Measurements from ENCODE around the gene SMPD2.

Gene SMPD2

DNA sequence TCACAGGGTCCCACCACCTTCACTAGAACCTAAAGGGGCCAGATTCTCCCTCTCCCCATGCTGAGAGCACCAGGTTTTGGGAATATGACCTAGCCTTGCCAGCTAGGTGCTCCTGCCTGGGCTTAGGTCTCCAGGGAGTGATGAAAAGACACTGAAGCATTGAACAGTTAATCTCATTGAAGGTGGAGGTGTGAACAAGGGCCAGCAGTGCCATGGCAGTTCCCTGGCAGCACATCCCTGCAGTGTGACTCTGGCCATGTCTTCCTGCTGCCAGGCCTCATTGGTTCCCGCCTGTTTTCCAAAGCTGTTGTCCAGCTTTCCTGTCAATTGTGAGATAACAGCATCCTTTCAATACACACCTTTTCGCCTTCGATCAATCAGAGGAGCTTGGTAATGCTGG lies 11.0 kb upstream of the SMPD2 start:
- in situ Hi-C loops (cut with HindIII; ENCODE audit: low pct_unique_long_range_greater_than_20kb, low sequenced_read_pairs), result no loop called here
- no peak for TF ChIP-seq JUND (IDR thresholded peaks at IDR 0.05; ENCODE audit: low read depth)
- DNase-seq (ENCODE audit: low read depth in 1 of 2, low spot score in 1 of 2), result no peak

DNA sequence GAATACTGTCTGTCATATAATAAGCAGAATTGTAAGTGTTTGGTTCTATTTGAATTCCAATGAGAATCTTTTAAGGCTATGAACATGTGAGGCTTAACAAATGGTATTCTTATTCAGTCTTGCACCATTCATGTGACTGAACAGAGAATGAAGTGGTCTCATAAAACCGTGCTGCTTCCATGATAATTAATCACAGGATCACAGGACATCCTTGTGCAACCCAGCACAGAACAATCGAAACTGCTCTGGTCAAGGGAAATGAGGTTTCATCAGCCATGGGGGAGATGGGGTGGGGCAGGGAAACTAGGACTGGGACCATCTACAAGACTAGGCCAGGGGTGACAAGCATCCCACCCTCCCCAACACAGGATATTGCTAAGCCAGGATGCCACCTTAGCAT lies 6.1 kb upstream of the SMPD2 start:
- no peak for TF ChIP-seq JUND (IDR thresholded peaks at IDR 0.05; ENCODE audit: low read depth)
- no peak for DNase-seq (ENCODE audit: low read depth in 1 of 2, low spot score in 1 of 2)

GRCh38 chr6:109436041-109436440 lies 4.5 kb upstream of the SMPD2 start:
- no peak for TF ChIP-seq JUND (IDR thresholded peaks at IDR 0.05; ENCODE audit: low read depth)
- DNase-seq (ENCODE audit: low read depth in 1 of 2, low spot score in 1 of 2), result no peak
- in situ Hi-C loops (cut with HindIII; ENCODE audit: low pct_unique_long_range_greater_than_20kb, low sequenced_read_pairs), result no loop called here

More for the DNA sequence above, 6.1 kb upstream of the SMPD2 start:
- in situ Hi-C loops (cut with HindIII; ENCODE audit: low pct_unique_long_range_greater_than_20kb, low sequenced_read_pairs), result no loop called here

DNA sequence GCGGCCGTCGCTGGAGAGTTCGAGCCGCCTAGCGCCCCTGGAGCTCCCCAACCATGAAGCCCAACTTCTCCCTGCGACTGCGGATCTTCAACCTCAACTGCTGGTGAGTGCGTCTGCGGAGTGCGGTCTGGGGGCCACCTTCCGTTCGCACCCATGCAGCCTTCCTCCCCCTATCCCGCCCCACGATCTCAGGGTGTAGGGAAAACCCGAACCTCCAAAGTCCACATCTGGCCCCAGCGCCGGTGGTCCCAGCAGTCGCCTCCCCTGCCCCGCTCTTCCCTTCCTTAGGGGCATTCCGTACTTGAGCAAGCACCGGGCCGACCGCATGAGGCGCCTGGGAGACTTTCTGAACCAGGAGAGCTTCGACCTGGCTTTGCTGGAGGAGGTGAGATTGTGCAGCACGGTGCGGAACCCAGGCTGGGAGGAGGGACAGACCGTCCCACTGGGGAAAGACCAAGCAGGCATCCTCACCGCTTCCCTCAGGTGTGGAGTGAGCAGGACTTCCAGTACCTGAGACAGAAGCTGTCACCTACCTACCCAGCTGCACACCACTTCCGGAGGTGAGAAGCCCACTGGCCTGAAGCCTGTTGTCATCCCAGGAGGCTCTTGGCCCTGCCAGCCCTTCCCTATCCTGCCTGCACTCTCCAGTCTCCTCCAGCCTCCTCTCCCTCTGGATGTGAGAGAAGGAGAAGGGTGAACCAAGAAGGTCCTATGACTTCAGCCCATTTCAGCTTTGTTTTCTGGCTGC lies 719 bp downstream of the SMPD2 start:
- in situ Hi-C loops (cut with HindIII; ENCODE audit: low pct_unique_long_range_greater_than_20kb, low sequenced_read_pairs), result no loop called here
- no peak for TF ChIP-seq JUND (IDR thresholded peaks at IDR 0.05; ENCODE audit: low read depth)
- peak; percentile 35 to 71 for DNase-seq (ENCODE audit: low read depth in 1 of 2, low spot score in 1 of 2)

- in situ Hi-C loops (cut with HindIII; ENCODE audit: low pct_unique_long_range_greater_than_20kb, low sequenced_read_pairs), result no loop called here
- TF ChIP-seq JUND (IDR thresholded peaks at IDR 0.05; ENCODE audit: low read depth), result no peak
- DNase-seq (ENCODE audit: low read depth in 1 of 2, low spot score in 1 of 2), result no peak
Measured at GRCh38 chr6:109442393-109442924, 1.9 kb downstream of the SMPD2 start.

DNA sequence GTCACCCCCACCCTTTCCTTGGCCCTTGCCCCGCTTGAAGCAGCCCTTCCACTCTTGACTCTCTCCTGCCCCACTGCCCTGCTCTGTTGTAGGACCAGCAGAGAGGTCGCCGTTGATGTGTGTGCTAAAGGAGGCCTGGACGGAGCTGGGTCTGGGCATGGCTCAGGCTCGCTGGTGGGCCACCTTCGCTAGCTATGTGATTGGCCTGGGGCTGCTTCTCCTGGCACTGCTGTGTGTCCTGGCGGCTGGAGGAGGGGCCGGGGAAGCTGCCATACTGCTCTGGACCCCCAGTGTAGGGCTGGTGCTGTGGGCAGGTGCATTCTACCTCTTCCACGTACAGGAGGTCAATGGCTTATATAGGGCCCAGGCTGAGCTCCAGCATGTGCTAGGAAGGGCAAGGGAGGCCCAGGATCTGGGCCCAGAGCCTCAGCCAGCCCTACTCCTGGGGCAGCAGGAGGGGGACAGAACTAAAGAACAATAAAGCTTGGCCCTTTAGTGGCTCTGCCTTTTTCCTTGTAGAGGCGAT lies 3.0 kb downstream of the SMPD2 start:
- DNase-seq (ENCODE audit: low read depth in 1 of 2, low spot score in 1 of 2), result no peak
- in situ Hi-C loops (cut with HindIII; ENCODE audit: low pct_unique_long_range_greater_than_20kb, low sequenced_read_pairs), result no loop called here
- TF ChIP-seq JUND (IDR thresholded peaks at IDR 0.05; ENCODE audit: low read depth), result no peak

DNA sequence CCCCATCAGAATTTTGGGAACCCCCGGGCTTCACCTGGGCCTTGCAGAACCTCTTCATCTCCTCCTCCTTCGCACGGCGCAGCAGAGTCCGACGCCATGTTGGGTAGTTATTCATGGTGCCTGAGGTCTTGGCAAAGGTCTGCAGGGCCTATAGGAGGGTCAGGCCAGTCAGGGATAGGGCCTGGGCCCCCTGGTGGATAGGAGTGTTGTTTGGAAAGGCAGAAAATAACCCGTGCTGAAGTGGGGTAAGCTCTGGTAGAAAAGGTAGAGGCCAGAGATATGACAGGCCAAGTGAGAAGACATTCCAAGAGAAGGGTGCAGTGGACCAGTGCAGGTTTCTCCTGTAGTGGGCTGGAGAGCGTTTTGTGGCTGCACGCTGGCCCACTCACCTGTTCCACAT lies 4.9 kb downstream of the SMPD2 start:
- no peak for DNase-seq (ENCODE audit: low read depth in 1 of 2, low spot score in 1 of 2)
- in situ Hi-C loops (cut with HindIII; ENCODE audit: low pct_unique_long_range_greater_than_20kb, low sequenced_read_pairs), result no loop called here
- TF ChIP-seq JUND (IDR thresholded peaks at IDR 0.05; ENCODE audit: low read depth), result no peak

GRCh38 chr6:109446072-109446471 lies 5.5 kb downstream of the SMPD2 start:
- in situ Hi-C loops (cut with HindIII; ENCODE audit: low pct_unique_long_range_greater_than_20kb, low sequenced_read_pairs), result no loop called here
- no peak for DNase-seq (ENCODE audit: low read depth in 1 of 2, low spot score in 1 of 2)
- no peak for TF ChIP-seq JUND (IDR thresholded peaks at IDR 0.05; ENCODE audit: low read depth)

- TF ChIP-seq JUND (IDR thresholded peaks at IDR 0.05; ENCODE audit: low read depth), result no peak
- no peak for DNase-seq (ENCODE audit: low read depth in 1 of 2, low spot score in 1 of 2)
- in situ Hi-C loops (cut with HindIII; ENCODE audit: low pct_unique_long_range_greater_than_20kb, low sequenced_read_pairs), result no loop called here
Measured at GRCh38 chr6:109446541-109446940, 6.0 kb downstream of the SMPD2 start.

DNA sequence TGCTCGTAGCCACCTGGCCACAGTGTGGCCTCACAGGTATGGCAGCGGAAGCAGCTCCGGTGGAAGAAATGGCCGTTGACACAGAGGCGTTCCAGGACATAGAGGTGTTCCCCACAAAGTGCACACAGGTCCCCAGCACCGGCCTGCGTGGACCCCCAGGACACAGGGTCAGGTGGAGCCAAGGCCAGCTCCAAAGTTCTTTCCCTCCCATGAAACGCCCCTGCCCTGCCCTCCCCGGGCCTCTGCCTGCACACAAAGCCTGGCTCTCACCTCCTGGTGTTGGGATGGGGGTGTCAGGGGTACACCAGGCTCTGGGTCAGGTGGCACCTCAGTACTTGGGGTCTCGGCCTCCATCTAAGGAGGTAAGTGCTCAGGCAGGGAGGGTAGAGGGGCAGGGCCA lies 6.6 kb downstream of the SMPD2 start:
- in situ Hi-C loops (cut with HindIII; ENCODE audit: low pct_unique_long_range_greater_than_20kb, low sequenced_read_pairs), result no loop called here
- DNase-seq (ENCODE audit: low read depth in 1 of 2, low spot score in 1 of 2), result no peak
- no peak for TF ChIP-seq JUND (IDR thresholded peaks at IDR 0.05; ENCODE audit: low read depth)

DNA sequence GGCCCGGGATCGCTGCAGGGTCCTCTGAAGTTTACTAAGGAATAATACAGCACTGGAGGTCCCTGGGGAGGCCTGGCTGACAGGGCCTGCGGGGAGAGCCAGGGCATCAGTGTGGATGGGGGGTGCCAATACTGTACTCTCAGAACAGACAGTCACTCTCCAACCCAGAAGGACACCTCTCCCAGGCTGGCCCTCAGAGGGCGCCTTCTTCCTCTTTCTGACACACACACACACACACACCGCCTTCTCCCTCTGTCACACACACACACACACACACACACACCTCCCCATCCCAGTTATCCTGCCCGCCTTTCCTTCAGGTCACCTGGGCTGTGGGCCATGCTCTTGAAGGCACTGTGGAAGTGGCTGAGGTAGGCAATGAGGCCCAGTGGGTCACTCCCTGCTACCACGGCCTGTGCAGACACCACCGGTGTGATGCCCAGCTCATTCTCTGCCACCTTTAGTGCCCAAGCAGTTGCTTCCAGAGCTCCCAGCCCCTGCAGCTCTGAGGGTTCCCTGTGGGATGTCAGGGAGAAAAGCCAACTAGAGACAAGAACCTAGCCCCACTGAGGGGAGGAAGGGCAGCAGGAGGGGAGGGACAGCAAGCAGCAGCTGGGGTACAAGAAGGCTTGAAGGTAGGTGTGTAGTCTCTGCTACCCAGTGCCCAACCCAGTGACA lies 7.5 kb downstream of the SMPD2 start:
- TF ChIP-seq JUND (IDR thresholded peaks at IDR 0.05; ENCODE audit: low read depth), result no peak
- in situ Hi-C loops (cut with HindIII; ENCODE audit: low pct_unique_long_range_greater_than_20kb, low sequenced_read_pairs), result no loop called here
- DNase-seq (ENCODE audit: low read depth in 1 of 2, low spot score in 1 of 2), result peak in 1 of 2 experiments; percentile 19

- no peak for DNase-seq (ENCODE audit: low read depth in 1 of 2, low spot score in 1 of 2)
- no peak for TF ChIP-seq JUND (IDR thresholded peaks at IDR 0.05; ENCODE audit: low read depth)
- in situ Hi-C loops (cut with HindIII; ENCODE audit: low pct_unique_long_range_greater_than_20kb, low sequenced_read_pairs), result no loop called here
Measured at GRCh38 chr6:109448615-109449014, 8.1 kb downstream of the SMPD2 start.
